SK-MEL-5 (cell line): ENCODE data around the gene CAB39L. TPM values are rescaled to one million over a fixed set of nuclear protein-coding genes. Genes with fewer than 3 reads are reported as not detected.
"Not testable (repeated sequence)": the region's sequence is repeated elsewhere in the genome, so short reads cannot be mapped to it uniquely, and the experiment has no call there.

ENCODE experiments used
- DNase-seq: peaks from one replicate; pipeline ENCODE4 v3.0.0-alpha.2; 2016; ENCODE audit warnings: low read depth, low spot score
- in situ Hi-C: cut with HindIII; loops from 2 replicates; pipeline ENCODE4 v1.10.0; 2016; ENCODE audit warnings: low sequenced_read_pairs, high pct_unique_total_duplicates, low pct_unique_long_range_greater_than_20kb
- total RNA-seq: library from RNA; depleted of rRNA; stranded (reverse); fragments of >200 nt; shearing (Covaris generic); gene quantifications from 2 replicates; pipeline ENCODE4 v1.2.3, GENCODE V29; 2014

CAB39L gene
- total RNA-seq, 1 experiment from 2014 or later = 16.9 TPM

DNA sequence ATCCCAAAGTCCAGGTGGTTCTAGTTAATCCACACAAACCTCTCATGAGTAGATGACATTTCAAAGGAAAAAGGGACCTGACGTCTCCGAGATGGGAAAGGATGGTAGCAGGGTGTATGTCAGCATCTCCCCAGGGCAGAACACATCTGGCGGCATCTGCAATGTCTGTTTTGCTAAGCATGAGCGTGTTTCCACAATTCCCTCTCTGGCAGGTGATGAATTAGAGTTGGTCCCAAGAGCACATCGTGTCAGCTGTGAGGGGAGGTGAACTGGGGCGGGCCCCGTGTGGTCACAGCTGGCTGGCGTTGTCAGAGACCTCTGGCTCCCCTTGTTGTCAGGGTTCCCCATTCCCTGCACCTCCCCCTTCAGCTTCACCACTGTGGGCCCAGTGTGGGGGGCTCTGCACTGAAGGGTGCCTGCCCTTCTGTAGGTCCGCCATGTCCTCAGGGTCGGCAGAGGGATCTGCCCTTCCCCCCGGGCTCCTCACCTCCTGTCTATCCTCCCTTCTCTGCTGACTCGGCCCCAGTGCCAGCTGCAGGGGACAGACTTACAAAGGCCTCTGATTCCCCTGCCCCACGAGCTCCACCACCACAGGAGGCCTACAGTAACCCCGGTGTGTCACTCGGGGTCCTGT, 138.0 kb downstream of the CAB39L start:
- in situ Hi-C loops = no loop called here
- no peak for DNase-seq

- in situ Hi-C loops = no loop called here
Observed at GRCh38 chr13:49304763-49305700, 138.8 kb downstream of the CAB39L start.

GRCh38 chr13:49304356-49304755, 139.5 kb downstream of the CAB39L start:
- no peak for DNase-seq
- in situ Hi-C loops = no loop called here

More at GRCh38 chr13:49304763-49305700, 138.8 kb downstream of the CAB39L start:
- DNase-seq = no peak

DNA sequence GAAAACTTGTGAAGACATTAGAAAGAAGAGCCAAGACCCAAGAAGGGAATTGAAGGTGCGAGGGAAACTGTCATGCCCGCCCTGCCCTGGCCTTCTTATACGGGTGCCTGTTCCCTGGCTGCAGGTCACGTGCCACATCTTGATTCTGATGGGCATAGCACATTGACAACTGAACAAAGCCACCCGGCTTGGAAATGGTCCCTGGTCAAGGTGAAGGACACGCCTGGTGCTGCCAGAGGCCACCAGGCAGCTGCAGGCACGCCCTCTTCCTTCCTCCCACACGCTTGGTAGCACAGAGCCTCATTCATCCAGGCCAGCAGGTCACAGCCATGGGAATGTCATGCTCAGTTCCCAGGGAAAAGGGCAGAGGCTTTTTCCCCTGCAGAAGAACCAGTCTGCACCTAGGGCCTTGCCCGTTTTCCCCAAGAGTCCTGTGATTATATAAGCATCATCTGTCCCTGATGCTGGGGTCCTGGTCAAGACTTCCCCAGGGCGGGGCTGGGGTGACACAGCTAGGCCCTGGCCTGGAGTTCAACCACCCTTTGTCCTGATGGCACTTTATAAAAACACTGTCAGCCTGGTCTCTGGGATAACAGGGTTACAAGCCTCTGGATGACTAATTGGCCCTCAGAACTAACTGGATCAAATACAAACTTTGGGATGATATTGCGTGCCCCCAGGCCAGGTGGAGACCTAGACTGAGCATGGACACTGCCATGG, 140.2 kb downstream of the CAB39L start:
- peak; percentile 89 for DNase-seq
- in situ Hi-C loops = no loop called here

DNA sequence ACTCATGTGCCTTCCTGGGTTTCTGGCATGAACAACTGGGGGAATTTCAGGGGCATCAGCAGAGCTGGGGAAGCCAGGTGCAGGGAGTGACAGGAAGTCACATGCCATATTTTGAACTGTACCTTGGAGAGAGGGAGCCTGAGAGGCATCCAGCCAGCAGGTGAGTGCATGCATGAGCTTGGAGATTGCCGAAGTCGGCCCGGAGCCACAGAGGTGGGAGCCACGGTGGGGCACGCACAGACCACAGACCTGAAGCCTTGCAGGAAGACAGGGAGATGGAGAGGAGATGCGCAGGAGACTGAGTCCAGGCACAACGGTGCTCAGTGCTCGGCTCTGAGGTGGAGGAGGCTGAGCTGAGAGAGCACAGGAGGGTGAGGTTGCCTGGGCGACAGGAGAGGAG, 141.0 kb downstream of the CAB39L start:
- in situ Hi-C loops = no loop called here
- DNase-seq = no peak

DNA sequence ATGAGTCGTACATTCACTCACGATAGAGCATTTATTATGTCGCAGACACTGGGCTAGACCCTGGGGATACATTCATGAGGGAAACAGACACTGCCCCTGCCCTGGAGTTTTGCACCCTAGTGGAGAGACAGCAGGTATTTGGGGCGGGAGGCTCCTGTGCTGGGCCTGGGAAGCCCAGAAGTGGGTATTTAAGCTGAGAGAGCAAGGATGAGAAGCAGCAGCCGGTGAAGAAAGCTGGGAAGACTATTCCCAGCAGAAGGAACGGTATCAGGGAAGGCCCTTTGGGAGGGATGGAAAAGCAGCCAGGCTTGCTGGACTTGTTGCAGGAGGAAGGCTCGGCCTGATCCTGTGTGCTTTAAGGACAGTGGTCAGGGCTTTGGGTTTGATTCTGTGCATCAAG, 141.6 kb downstream of the CAB39L start:
- in situ Hi-C loops = no loop called here
- DNase-seq = no peak

DNA sequence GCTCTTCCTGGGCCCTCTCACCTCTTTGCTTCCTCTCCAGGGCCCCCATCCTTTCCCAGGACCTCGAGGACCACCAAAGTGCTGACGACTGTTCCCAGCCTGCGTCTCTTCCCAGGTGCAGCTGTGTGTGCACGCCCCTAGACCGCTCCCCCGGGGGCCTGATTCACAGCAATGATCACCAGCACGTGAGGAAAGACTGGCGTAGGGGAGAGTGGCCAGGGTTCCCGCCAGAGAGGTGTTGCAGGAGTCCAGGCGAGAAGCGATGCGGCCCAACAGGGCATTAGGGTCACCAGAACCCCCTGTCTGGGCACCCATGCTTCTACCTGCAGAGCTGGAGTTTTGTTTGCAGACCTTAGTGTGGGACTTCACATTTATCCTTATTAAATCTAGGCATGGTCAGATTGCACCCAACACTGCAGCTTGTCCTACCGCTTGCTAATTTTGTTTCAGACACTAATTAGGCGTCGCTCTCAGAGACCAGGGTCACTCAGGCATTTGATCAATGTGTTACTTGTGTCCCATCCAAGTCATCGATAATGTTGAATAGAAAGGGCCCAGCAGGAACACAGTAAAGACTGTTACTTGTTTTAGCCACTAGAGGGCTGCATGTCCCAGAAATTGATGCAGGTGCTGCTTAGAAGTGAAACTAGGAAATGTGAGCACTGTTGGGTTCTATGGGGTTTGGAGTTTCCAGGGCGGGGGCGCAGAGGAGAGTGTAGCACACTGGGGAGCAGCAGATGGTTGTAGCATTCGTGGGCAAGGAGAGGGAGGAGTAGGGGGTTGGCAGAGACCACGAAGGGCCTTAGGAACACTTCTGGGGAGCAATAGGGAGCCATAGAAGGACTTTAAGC, 142.9 kb downstream of the CAB39L start:
- in situ Hi-C loops = no loop called here
- DNase-seq = peak; percentile 84

DNA sequence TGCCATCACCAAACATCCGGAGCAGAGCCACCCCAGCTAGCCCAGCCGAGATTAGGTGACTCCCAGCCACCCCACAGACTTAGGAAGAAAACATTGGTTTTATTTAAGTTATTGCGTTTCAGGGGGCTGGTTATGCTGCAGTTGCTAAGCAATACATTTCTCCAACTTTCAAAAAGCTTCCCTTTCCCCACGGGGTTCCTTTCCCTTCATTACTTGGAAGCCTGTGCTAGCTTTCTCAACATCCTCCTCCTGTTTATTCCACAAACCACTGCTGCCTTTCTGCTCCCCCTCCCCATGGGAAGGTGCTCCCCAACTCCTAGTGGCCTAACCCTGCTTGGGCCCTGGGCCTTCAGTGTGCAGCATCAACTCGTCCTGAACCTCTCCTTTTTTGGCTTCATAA, 143.6 kb downstream of the CAB39L start:
- DNase-seq = no peak
- in situ Hi-C loops = no loop called here

- DNase-seq = peak; percentile 98
- in situ Hi-C loops = no loop called here
Observed at GRCh38 chr13:49298903-49299605, 144.8 kb downstream of the CAB39L start.

GRCh38 chr13:49298416-49298815, 145.4 kb downstream of the CAB39L start:
- DNase-seq = no peak
- in situ Hi-C loops = no loop called here

GRCh38 chr13:49297338-49297737, 146.5 kb downstream of the CAB39L start:
- DNase-seq = no peak
- in situ Hi-C loops = no loop called here

DNA sequence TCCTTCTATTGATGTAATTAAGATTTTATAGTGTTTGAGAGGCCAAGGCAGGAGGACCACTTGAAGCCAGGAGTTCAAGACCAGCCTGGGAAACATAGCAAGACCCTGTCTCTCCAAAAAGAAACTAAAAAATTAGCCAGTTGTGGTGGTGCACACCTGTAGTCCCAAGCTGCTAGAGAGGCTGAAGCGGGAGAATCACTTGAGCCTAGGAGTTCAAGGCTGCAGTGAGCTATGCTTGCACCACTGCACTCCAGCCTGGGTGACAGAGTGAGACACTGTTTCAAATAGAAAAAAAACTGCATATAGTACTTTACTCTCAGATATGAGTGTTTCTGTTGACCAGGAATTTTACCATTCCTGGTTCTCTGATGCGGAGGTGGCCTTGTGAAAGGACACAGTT, 147.2 kb downstream of the CAB39L start:
- in situ Hi-C loops = no loop called here
- no peak for DNase-seq

- no peak for DNase-seq
- in situ Hi-C loops = no loop called here
Observed at GRCh38 chr13:49295244-49295643, 148.6 kb downstream of the CAB39L start.

- in situ Hi-C loops = not testable (repeated sequence)
Observed at GRCh38 chr13:49294723-49295122, 149.1 kb downstream of the CAB39L start.

DNA sequence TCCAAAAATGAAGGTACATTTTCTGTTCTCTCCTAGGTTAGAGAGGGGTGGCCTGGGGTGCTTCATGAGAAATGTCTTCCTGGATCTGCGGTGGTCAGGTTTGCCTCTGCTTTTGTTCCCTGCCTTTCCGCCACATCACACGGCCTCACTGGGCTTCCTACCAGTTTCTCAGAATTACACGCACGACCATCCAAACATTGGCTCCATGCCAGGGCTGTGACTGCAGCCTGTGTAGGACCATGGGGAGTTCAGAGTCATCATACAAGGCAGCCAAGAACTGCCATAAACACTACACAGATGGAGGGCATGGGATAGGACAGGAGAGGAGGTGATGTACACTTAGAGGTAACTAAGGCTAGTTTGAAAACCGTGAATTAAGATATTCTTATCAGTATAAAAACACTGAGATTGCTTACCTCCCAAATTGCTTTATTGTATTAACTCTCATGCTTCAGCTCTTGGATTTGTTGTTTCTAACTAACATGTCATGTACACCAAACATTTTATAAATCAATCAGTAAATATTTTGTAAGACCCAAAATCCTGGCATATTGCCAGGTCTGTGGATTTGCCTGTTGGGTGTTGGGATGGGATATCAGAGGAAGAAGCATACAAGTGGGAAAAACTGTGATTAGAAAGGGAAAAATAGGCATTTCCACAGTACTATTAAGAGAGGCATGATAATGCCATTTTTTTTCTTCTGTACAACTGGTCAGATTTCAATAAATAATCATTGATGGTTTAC, 150.9 kb downstream of the CAB39L start:
- peak; percentile 55 for DNase-seq
- in situ Hi-C loops = no loop called here

More at GRCh38 chr13:49294723-49295122, 149.1 kb downstream of the CAB39L start:
- DNase-seq = not testable (repeated sequence)

GRCh38 chr13:49288458-49288857, 155.4 kb downstream of the CAB39L start:
- in situ Hi-C loops = no loop called here
- DNase-seq = no peak
